Activated CD8-positive, alpha-beta memory T cell treated with anti-CD3 and anti-CD28 coated beads, Interleukin-2, amount 50 U/mL, for 1 hour (primary cell): ENCODE data around the gene NAIF1.
A peak's percentile ranks its signal among the peaks of the same experiment; 100 is the strongest.

Source experiments
- DNase-seq: peaks from one replicate; pipeline ENCODE4 v3.0.0-alpha.2; 2020; ENCODE audit errors: extremely low read depth

The NAIF1 gene

GRCh38 chr9:128102196-128102595, 35.1 kb upstream of the NAIF1 start:
- DNase-seq = no peak

GRCh38 chr9:128101690-128102089, 34.6 kb upstream of the NAIF1 start:
- DNase-seq = no peak

- no peak for DNase-seq
Measured at GRCh38 chr9:128101231-128101661, 34.1 kb upstream of the NAIF1 start.

- no peak for DNase-seq
Measured at GRCh38 chr9:128100581-128100980, 33.5 kb upstream of the NAIF1 start.

- no peak for DNase-seq
Measured at GRCh38 chr9:128099932-128100491, 32.9 kb upstream of the NAIF1 start.

GRCh38 chr9:128099231-128099931, 32.3 kb upstream of the NAIF1 start:
- DNase-seq = no peak

- DNase-seq = peak; percentile 44
Measured at GRCh38 chr9:128098297-128099230, 31.4 kb upstream of the NAIF1 start.

- no peak for DNase-seq
Measured at GRCh38 chr9:128097543-128098296, 30.6 kb upstream of the NAIF1 start.

GRCh38 chr9:128096616-128097536, 29.8 kb upstream of the NAIF1 start:
- DNase-seq = no peak

GRCh38 chr9:128094950-128095544, 27.9 kb upstream of the NAIF1 start:
- no peak for DNase-seq

- peak; percentile 35 for DNase-seq
Measured at GRCh38 chr9:128094166-128094949, 27.2 kb upstream of the NAIF1 start.

- no peak for DNase-seq
Measured at GRCh38 chr9:128093011-128093410, 25.9 kb upstream of the NAIF1 start.

- no peak for DNase-seq
Measured at GRCh38 chr9:128092199-128092977, 25.3 kb upstream of the NAIF1 start.

- no peak for DNase-seq
Measured at GRCh38 chr9:128091571-128091970, 24.5 kb upstream of the NAIF1 start.

- no peak for DNase-seq
Measured at GRCh38 chr9:128091144-128091543, 24.0 kb upstream of the NAIF1 start.

GRCh38 chr9:128089299-128089698, 22.2 kb upstream of the NAIF1 start:
- no peak for DNase-seq

GRCh38 chr9:128088253-128088945, 21.3 kb upstream of the NAIF1 start:
- DNase-seq = no peak

GRCh38 chr9:128087262-128087661, 20.1 kb upstream of the NAIF1 start:
- DNase-seq = no peak
